ENCODE results near the gene CNTNAP2.

Gene CNTNAP2

DNA sequence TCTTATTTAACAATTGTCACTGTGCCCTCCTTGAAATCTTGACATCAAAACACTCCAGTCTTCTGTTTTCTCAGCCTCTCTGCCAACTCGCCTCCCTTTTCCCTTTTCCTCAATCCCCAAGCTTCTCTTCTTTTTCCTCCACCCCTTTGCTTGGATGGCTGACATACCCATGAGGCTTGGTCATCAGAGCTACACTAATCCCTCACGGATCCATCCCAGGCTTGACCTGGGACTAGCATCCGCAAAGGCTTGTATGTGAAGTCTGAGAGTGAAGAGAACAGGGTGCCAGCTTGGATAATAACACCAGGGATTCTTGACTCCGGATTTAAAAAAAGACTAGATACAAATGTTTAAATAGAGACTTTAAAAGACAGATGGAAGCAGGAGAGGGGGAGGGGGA, 2045.2 kb downstream of the CNTNAP2 start:
- DNase-seq, result no peak
- Mint-ChIP-seq H3K9me3 (no peaks in the 10 kb centered on the region), H3K27ac (no peak overlapping the region), H3K4me3 (no peak overlapping the region), H3K27me3 (no peaks in the 10 kb centered on the region), H3K4me1 (no peaks in the 10 kb centered on the region)
- ATAC-seq, result no peak

DNA sequence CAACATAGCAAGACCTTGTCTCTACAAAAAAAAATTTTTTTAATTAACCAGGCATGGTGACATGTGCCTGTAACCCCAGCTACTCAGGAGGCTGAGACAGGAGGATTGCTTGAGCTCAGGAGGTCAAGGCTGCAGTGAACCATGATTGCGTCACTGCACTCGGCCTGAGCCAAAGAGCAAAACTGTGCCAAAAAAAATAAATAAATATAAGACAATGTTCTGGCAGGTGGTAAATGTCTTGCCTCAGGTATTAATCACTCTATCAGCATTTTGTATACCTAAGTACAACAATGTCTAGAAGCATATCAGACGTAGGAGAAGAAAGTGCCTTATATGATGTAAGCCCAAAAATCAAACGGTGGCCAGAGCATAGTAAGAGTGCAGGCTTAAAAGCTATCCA, 2046.2 kb downstream of the CNTNAP2 start:
- Mint-ChIP-seq H3K4me3 (no peak overlapping the region), H3K9me3 (no peaks in the 10 kb centered on the region), H3K27ac (no peak overlapping the region), H3K27me3 (no peaks in the 10 kb centered on the region), H3K4me1 (no peaks in the 10 kb centered on the region)
- ATAC-seq (no peak), DNase-seq (no peak)

- no peaks in the 10 kb centered on the region for H3K4me1 Mint-ChIP-seq
- H3K4me3 Mint-ChIP-seq, result no peak overlapping the region
- no peak for DNase-seq
- H3K27me3 Mint-ChIP-seq, result no peaks in the 10 kb centered on the region
- ATAC-seq, result no peak
- no peak overlapping the region for H3K27ac Mint-ChIP-seq
- no peaks in the 10 kb centered on the region for H3K9me3 Mint-ChIP-seq
These were observed 2046.6 kb downstream of the CNTNAP2 start for GRCh38 chr7:148163246-148163645.

DNA sequence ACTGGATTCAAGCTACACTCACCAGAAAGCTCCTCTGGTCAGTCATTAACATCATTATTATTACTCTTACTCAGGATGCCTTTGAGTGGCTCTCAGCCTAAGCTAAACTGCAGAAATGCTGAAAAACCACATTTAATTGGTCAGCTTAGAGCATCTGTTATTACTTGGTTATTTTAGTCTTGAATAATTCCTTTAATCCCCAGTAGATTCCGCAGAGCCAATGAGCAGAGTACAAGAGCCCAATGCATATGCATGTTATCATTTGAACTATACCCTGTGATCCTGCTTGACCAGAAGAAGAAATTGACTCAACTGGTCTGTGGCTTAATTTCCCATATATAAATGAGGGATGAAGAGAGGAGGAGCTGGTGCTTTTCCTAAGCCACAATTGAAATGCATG, 2056.3 kb downstream of the CNTNAP2 start:
- ATAC-seq, result no peak
- H3K27me3 Mint-ChIP-seq, result no peaks in the 10 kb centered on the region
- H3K4me1 Mint-ChIP-seq, result no peaks in the 10 kb centered on the region
- H3K27ac Mint-ChIP-seq, result no peak overlapping the region
- no peak for DNase-seq
- no peak overlapping the region for H3K4me3 Mint-ChIP-seq
- no peaks in the 10 kb centered on the region for H3K9me3 Mint-ChIP-seq

- DNase-seq (no peak), ATAC-seq (no peak)
- Mint-ChIP-seq H3K4me1 (no peaks in the 10 kb centered on the region), H3K4me3 (no peak overlapping the region), H3K27ac (no peak overlapping the region), H3K9me3 (no peaks in the 10 kb centered on the region), H3K27me3 (no peaks in the 10 kb centered on the region)
These were observed 2056.8 kb downstream of the CNTNAP2 start for GRCh38 chr7:148173369-148173768.

DNA sequence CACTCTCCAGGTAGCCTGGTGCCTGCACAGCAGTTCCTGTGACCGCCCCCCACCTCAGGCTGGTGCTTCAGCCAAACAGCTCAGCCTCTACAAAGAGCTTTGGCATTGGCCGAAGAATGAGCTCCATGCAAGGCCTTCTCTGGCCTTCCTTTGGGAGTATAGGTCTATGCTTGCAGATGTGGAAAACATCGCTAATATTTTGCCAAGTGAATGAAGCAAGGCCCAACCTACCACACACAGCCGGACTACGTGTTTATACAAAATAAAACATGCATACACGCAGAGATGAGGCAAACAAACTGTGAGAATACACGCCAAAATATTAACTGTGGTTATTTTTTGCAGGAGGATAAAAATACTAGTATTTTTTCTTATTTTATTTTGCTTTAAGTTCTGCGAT, 2057.8 kb downstream of the CNTNAP2 start:
- ATAC-seq, result no peak
- Mint-ChIP-seq H3K4me1 (no peaks in the 10 kb centered on the region), H3K9me3 (no peaks in the 10 kb centered on the region), H3K27ac (no peak overlapping the region), H3K4me3 (no peak overlapping the region), H3K27me3 (no peaks in the 10 kb centered on the region)
- DNase-seq, result no peak

- Mint-ChIP-seq H3K9me3 (no peaks in the 10 kb centered on the region), H3K27me3 (peaks cover 2% of the 10 kb centered on the region), H3K4me3 (no peak overlapping the region), H3K4me1 (no peaks in the 10 kb centered on the region), H3K27ac (no peak overlapping the region)
- DNase-seq (no peak), ATAC-seq (no peak)
These were observed 2058.9 kb downstream of the CNTNAP2 start for GRCh38 chr7:148175512-148175911.

DNA sequence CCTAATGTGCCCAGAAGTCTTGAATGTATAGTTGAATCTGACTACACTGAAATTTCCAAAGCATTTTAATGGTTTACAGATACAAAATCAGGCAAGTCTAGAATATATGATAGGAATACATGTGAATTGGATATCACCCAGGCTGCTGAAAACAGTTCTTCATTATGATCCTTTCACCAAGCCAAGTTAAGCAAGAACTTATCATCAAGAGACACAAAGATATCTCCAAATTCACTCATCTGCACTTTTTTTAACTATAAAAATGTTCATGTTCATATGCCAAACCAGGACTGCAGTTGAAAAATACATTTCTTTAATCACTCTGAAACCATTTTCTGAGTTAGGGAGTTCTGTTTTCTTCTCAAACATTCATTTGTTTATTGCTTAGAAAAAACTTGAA, 2061.4 kb downstream of the CNTNAP2 start:
- Mint-ChIP-seq H3K27ac (no peak overlapping the region), H3K4me3 (no peak overlapping the region), H3K4me1 (no peaks in the 10 kb centered on the region), H3K9me3 (no peaks in the 10 kb centered on the region), H3K27me3 (peaks cover 13% of the 10 kb centered on the region)
- no peak for DNase-seq
- no peak for ATAC-seq

DNA sequence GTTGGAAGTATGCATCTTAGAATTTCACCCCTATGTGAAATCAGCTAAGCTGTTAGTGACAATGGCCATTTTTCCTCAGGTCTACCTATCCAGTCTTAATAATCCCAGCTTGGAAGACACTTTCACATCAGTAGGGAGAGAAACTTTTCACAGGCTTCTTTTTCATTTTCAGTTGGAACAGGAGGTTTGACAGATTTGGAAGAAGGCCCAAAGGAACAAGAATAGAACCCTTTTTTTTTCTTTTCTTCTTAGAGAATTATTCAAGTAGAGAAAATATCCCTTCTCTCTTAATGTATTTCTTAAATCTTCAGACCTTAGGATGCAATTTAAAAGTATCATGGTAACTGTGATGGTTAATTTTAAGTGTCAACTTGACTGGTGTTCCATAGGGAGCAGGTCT, 2063.5 kb downstream of the CNTNAP2 start:
- Mint-ChIP-seq H3K9me3 (no peaks in the 10 kb centered on the region), H3K4me1 (no peaks in the 10 kb centered on the region), H3K4me3 (no peak overlapping the region), H3K27ac (no peak overlapping the region), H3K27me3 (peaks cover 16% of the 10 kb centered on the region)
- DNase-seq (no peak), ATAC-seq (no peak)

DNA sequence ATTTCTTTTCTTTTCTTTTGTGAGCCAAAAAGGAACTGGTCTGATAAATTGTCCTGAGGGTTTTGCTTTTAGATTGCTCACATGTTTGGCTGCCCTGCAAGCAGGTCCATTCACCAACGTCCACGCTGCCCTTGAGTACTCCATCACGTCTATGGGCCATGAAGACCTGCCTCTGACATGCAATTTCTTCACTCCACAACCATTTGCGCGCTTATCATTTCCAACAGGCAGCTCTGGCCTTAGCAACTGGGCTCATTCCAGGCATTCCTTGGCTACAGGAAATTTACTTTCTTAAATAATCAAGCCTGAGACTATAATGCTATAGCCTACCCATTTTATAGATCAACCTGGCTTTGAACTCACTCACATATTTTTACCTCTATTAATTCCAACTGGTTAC, 2065.7 kb downstream of the CNTNAP2 start:
- Mint-ChIP-seq H3K27ac (no peak overlapping the region), H3K27me3 (peaks cover 16% of the 10 kb centered on the region), H3K4me3 (no peak overlapping the region), H3K9me3 (no peaks in the 10 kb centered on the region), H3K4me1 (no peaks in the 10 kb centered on the region)
- ATAC-seq, result no peak
- DNase-seq, result no peak

GRCh38 chr7:148185041-148185440, 2068.4 kb downstream of the CNTNAP2 start:
- Mint-ChIP-seq H3K27me3 (peaks cover 16% of the 10 kb centered on the region), H3K4me3 (no peak overlapping the region), H3K27ac (no peak overlapping the region), H3K4me1 (no peaks in the 10 kb centered on the region), H3K9me3 (no peaks in the 10 kb centered on the region)
- no peak for DNase-seq
- ATAC-seq, result no peak

DNA sequence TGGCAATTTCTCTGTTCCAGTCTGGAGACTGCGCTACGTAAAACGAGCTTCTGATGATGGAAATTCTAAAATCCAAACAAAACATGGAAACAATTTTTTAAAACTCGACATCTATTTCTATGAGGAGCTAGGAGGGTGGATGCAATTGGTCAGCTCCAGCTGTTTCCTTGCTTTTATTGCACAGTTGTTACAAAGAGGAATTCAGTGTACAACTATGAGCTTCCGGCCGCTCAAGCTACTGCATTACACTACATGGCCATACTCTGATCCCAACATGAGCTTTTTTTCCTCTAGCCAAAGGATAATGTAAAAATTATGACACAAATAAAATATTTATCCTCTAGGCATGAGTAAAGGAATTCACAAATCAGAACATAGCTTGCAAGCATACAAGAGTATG, 2070.9 kb downstream of the CNTNAP2 start:
- DNase-seq, result no peak
- ATAC-seq, result no peak
- Mint-ChIP-seq H3K9me3 (no peaks in the 10 kb centered on the region), H3K4me1 (no peaks in the 10 kb centered on the region), H3K27ac (no peak overlapping the region), H3K27me3 (peaks cover 7% of the 10 kb centered on the region), H3K4me3 (no peak overlapping the region)

- DNase-seq (no peak), ATAC-seq (no peak)
- Mint-ChIP-seq H3K27me3 (no peaks in the 10 kb centered on the region), H3K4me1 (no peaks in the 10 kb centered on the region), H3K9me3 (no peaks in the 10 kb centered on the region), H3K4me3 (no peak overlapping the region), H3K27ac (no peak overlapping the region)
These were observed 2074.9 kb downstream of the CNTNAP2 start for GRCh38 chr7:148191391-148192065.

DNA sequence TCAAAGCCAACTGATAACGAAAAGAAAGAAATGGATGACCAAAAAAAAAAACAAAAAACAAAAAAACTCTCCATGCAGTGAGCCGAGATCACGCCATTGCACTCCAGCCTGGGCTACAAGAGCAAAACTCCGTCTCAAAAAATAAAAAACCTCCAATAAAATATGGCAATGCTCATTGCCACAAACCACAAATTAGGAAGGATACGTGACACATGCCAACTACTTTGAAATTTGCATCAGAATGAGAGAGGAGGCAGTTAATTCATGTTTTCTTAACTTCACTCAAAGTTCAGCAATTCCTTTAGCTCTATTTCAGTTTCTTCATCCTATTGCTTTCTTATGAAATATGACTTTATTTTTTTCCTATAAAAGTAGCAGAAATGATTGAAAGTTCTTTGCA, 2075.9 kb downstream of the CNTNAP2 start:
- DNase-seq, result no peak
- ATAC-seq, result no peak
- Mint-ChIP-seq H3K4me1 (no peaks in the 10 kb centered on the region), H3K27ac (no peak overlapping the region), H3K9me3 (no peaks in the 10 kb centered on the region), H3K27me3 (no peaks in the 10 kb centered on the region), H3K4me3 (no peak overlapping the region)

DNA sequence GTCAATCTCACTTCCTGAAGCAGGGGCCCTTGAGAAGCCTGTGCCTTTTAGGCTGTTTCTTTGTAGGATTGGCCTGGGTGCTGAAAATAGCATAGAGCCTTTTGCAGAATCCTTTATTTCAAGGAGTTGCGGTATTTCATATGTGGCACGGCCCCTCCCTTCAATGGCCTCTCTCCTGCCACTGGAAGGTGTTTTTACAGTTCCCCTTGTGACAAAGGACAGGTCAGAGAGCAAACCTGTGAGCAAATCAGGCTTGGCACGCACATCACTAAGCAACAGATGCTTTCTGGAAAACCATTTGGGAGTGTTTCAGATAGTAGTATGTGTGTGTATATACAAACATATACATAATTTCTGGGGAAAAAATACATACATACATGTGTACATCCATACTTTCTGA, 2085.4 kb downstream of the CNTNAP2 start:
- H3K4me3 Mint-ChIP-seq, result no peak overlapping the region
- no peak for ATAC-seq
- H3K27ac Mint-ChIP-seq, result no peak overlapping the region

GRCh38 chr7:148204639-148205304, 2088.2 kb downstream of the CNTNAP2 start:
- no peaks in the 10 kb centered on the region for H3K4me1 Mint-ChIP-seq
- H3K4me3 Mint-ChIP-seq, result no peak overlapping the region
- ATAC-seq (no peak), DNase-seq (no peak)
- H3K27me3 Mint-ChIP-seq, result peaks cover 9% of the 10 kb centered on the region
- no peaks in the 10 kb centered on the region for H3K9me3 Mint-ChIP-seq
- no peak overlapping the region for H3K27ac Mint-ChIP-seq

More for the DNA sequence above, 2085.4 kb downstream of the CNTNAP2 start:
- Mint-ChIP-seq H3K27me3 (no peaks in the 10 kb centered on the region), H3K4me1 (no peaks in the 10 kb centered on the region), H3K9me3 (no peaks in the 10 kb centered on the region)
- no peak for DNase-seq
